ENCODE data around the gene DYNC1I1. TPM values are rescaled to one million over a fixed set of nuclear protein-coding genes. Genes with fewer than 3 reads are reported as not detected.

The DYNC1I1 gene
- total RNA-seq, 1 donor from 2014 or later, result 1.6 TPM

- no peak for DNase-seq (ENCODE audit: low spot score, unreplicated experiment)
- TF ChIP-seq CTCF (IDR thresholded peaks at IDR 0.05; ENCODE audit: unreplicated experiment), result no peak
- no peaks in the 10 kb centered on the region for H3K36me3 Mint-ChIP-seq (ENCODE audit: insufficient read depth)
- no peaks in the 10 kb centered on the region for H3K4me1 Mint-ChIP-seq (ENCODE audit: low read depth)
- no peaks in the 10 kb centered on the region for H3K9me3 Mint-ChIP-seq (ENCODE audit: low read depth)
- H3K27ac Mint-ChIP-seq, result no peak overlapping the region
- H3K27me3 Mint-ChIP-seq, result no peaks in the 10 kb centered on the region
- no peak overlapping the region for H3K4me3 Mint-ChIP-seq (ENCODE audit: low read depth)
Observed at GRCh38 chr7:96026010-96026409, 253.7 kb downstream of the DYNC1I1 start.

- H3K4me3 Mint-ChIP-seq (ENCODE audit: low read depth), result no peak overlapping the region
- H3K4me1 Mint-ChIP-seq (ENCODE audit: low read depth), result no peaks in the 10 kb centered on the region
- no peaks in the 10 kb centered on the region for H3K9me3 Mint-ChIP-seq (ENCODE audit: low read depth)
- no peaks in the 10 kb centered on the region for H3K36me3 Mint-ChIP-seq (ENCODE audit: insufficient read depth)
- H3K27ac Mint-ChIP-seq, result no peak overlapping the region
- DNase-seq (ENCODE audit: low spot score, unreplicated experiment), result no peak
- no peaks in the 10 kb centered on the region for H3K27me3 Mint-ChIP-seq
- TF ChIP-seq CTCF (IDR thresholded peaks at IDR 0.05; ENCODE audit: unreplicated experiment), result no peak
Observed at GRCh38 chr7:96026611-96027010, 254.3 kb downstream of the DYNC1I1 start.

GRCh38 chr7:96028729-96029128 is 256.4 kb downstream of the DYNC1I1 start:
- Mint-ChIP-seq H3K9me3 (ENCODE audit: low read depth) (no peaks in the 10 kb centered on the region), H3K4me3 (ENCODE audit: low read depth) (no peak overlapping the region), H3K27me3 (no peaks in the 10 kb centered on the region), H3K36me3 (ENCODE audit: insufficient read depth) (no peaks in the 10 kb centered on the region), H3K27ac (no peak overlapping the region), H3K4me1 (ENCODE audit: low read depth) (no peaks in the 10 kb centered on the region)
- no peak for TF ChIP-seq CTCF (IDR thresholded peaks at IDR 0.05; ENCODE audit: unreplicated experiment)
- no peak for DNase-seq (ENCODE audit: low spot score, unreplicated experiment)

- no peak for TF ChIP-seq CTCF (IDR thresholded peaks at IDR 0.05; ENCODE audit: unreplicated experiment)
- H3K27ac Mint-ChIP-seq, result peak overlapping the region; percentile 23
Observed at GRCh38 chr7:96033009-96033598, 260.8 kb downstream of the DYNC1I1 start.

GRCh38 chr7:96034940-96035727 is 262.8 kb downstream of the DYNC1I1 start:
- no peak for DNase-seq (ENCODE audit: low spot score, unreplicated experiment)
- Mint-ChIP-seq H3K4me1 (ENCODE audit: low read depth) (peaks cover 22% of the 10 kb centered on the region), H3K9me3 (ENCODE audit: low read depth) (no peaks in the 10 kb centered on the region), H3K27me3 (no peaks in the 10 kb centered on the region), H3K4me3 (ENCODE audit: low read depth) (no peak overlapping the region), H3K27ac (no peak overlapping the region), H3K36me3 (ENCODE audit: insufficient read depth) (no peaks in the 10 kb centered on the region)
- TF ChIP-seq CTCF (IDR thresholded peaks at IDR 0.05; ENCODE audit: unreplicated experiment), result no peak

More at GRCh38 chr7:96033009-96033598, 260.8 kb downstream of the DYNC1I1 start:
- DNase-seq (ENCODE audit: low spot score, unreplicated experiment), result no peak
- H3K36me3 Mint-ChIP-seq (ENCODE audit: insufficient read depth), result no peaks in the 10 kb centered on the region
- no peak overlapping the region for H3K4me3 Mint-ChIP-seq (ENCODE audit: low read depth)
- peaks cover 22% of the 10 kb centered on the region for H3K4me1 Mint-ChIP-seq (ENCODE audit: low read depth)
- no peaks in the 10 kb centered on the region for H3K9me3 Mint-ChIP-seq (ENCODE audit: low read depth)
- no peaks in the 10 kb centered on the region for H3K27me3 Mint-ChIP-seq
